Right lobe of liver (tissue), 4 donors: ENCODE measurements around the gene SCML1.
"Not testable (repeated sequence)": the region's sequence is repeated elsewhere in the genome, so short reads cannot be mapped to it uniquely, and the experiment has no call there.

ENCODE experiments used
- CTCF ChIP-seq, 4 donors: fragments of 200-600 bp in 3 of 4; fragments of 450-650 bp in 1 of 4; IDR thresholded peaks; one replicate each; pipeline versions ENCODE4 v1.5.1 to v1.8.0; 2016 to 2022; ENCODE audit warnings: antibody characterized with exemption in 4 of 4, mild to moderate bottlenecking in 2 of 4
- POLR2A ChIP-seq: fragments of 450-650 bp; IDR thresholded peaks from one replicate; pipeline ENCODE4 v1.6.1; 2017; ENCODE audit warnings: antibody characterized with exemption, mild to moderate bottlenecking
- donor health status: DM: no; HTN: no; CAD: no.
- donor health status: DM: no; HTN: no; CAD: no.
- donor health status: DM: no; HTN: yes; CAD: no.

GRCh38 chrX:17786554-17787347 lies 49.5 kb downstream of the SCML1 start:
- TF ChIP-seq CTCF (IDR thresholded peaks at IDR 0.05); POLR2A: not testable (repeated sequence)
